Neural cell (in vitro differentiated cells): Measurements from ENCODE around the gene TMEM11. TPM values are rescaled to one million over a fixed set of nuclear protein-coding genes. Genes with fewer than 3 reads are reported as not detected.

ENCODE experiments used
- H2AFZ ChIP-seq: fragments of 200-600, 300-800 bp; sonication (generic), shearing (Covaris generic); 2 replicates; pipeline ENCODE4 v1.6.0; 2014; ENCODE audit warnings: low read depth, mild to moderate bottlenecking, antibody characterized with exemption, low read length, moderate library complexity
- H3F3A ChIP-seq: fragments of 200-600 bp; shearing (Covaris generic); 2 replicates; pipeline ENCODE4 v1.6.1; 2016; ENCODE audit warnings: mild to moderate bottlenecking, moderate library complexity, mixed read lengths, antibody characterized with exemption, low read length; ENCODE audit not compliant: insufficient read depth, poor library complexity, severe bottlenecking
- H3K27ac ChIP-seq: fragments of 200-600, 300-800 bp; sonication (generic), shearing (Covaris generic); 2 replicates; pipeline ENCODE4 v1.5.1; 2014; ENCODE audit warnings: mild to moderate bottlenecking, low read length, moderate library complexity
- H3K27me3 ChIP-seq: fragments of 300-800, 200-600 bp; sonication (generic), shearing (Covaris generic); 2 replicates; pipeline ENCODE4 v1.6.0; 2014; ENCODE audit warnings: mild to moderate bottlenecking, low read depth, low read length, moderate library complexity; ENCODE audit not compliant: insufficient read depth
- H3K36me3 ChIP-seq: fragments of 300-800, 200-600 bp; sonication (generic), shearing (Covaris generic); 2 replicates; pipeline ENCODE4 v1.5.1; 2014; ENCODE audit warnings: mild to moderate bottlenecking, antibody characterized with exemption, low read length, moderate library complexity; ENCODE audit not compliant: insufficient read depth
- H3K4me2 ChIP-seq: fragments of 300-800, 200-600 bp; sonication (generic), shearing (Covaris generic); 2 replicates; pipeline ENCODE4 v1.6.0; 2014; ENCODE audit warnings: mild to moderate bottlenecking, low read length
- H3K4me3 ChIP-seq: fragments of 300-800, 200-600 bp; sonication (generic), shearing (Covaris generic); 2 replicates; pipeline ENCODE4 v1.5.1; 2014; ENCODE audit warnings: mild to moderate bottlenecking, low read length, moderate library complexity
- H3K79me2 ChIP-seq: fragments of 200-600 bp; shearing (Covaris generic); replicated peaks from 2 replicates; pipeline ENCODE4 v1.6.0; 2014; ENCODE audit warnings: mild to moderate bottlenecking, low read length, moderate library complexity; ENCODE audit not compliant: insufficient read depth
- H3K9ac ChIP-seq: fragments of 300-800, 200-600 bp; sonication (generic), shearing (Covaris generic); 2 replicates; pipeline ENCODE4 v1.6.1; 2016; ENCODE audit warnings: mild to moderate bottlenecking, low read length, mixed read lengths
- H3K9me2 ChIP-seq: fragments of 200-600 bp; shearing (Covaris generic); 2 replicates; pipeline ENCODE4 v1.6.1; 2016; ENCODE audit warnings: mild to moderate bottlenecking, low read length, mixed read lengths; ENCODE audit not compliant: insufficient read depth
- H3K9me3 ChIP-seq: fragments of 200-600, 300-800 bp; sonication (generic), shearing (Covaris generic); 2 replicates; pipeline ENCODE4 v1.6.1; 2016; ENCODE audit warnings: mild to moderate bottlenecking, mixed run types, low read length, moderate library complexity, mixed read lengths
- H4K20me1 ChIP-seq: fragments of 200-600 bp; shearing (Covaris generic); 2 replicates; pipeline ENCODE4 v1.6.1; 2016; ENCODE audit warnings: mild to moderate bottlenecking, mixed run types; ENCODE audit not compliant: insufficient read depth
- EP300 ChIP-seq: fragments of 450-650 bp; conservative IDR thresholded peaks from 2 replicates; pipeline ENCODE4 v1.6.1; 2014; ENCODE audit warnings: antibody characterized with exemption, mild to moderate bottlenecking, moderate library complexity; ENCODE audit not compliant: poor library complexity, severe bottlenecking
- EZH2 ChIP-seq: fragments of 200-600, 300-800 bp; shearing (Covaris generic), sonication (generic); IDR thresholded peaks from 2 replicates; pipeline ENCODE4 v1.6.1; 2014; ENCODE audit warnings: antibody characterized with exemption, low read length, borderline replicate concordance, mild to moderate bottlenecking; ENCODE audit not compliant: insufficient read depth, poor library complexity, severe bottlenecking
- MXI1 ChIP-seq: fragments of 450-650 bp; conservative IDR thresholded peaks from 2 replicates; pipeline ENCODE4 v1.6.1; 2014; ENCODE audit warnings: antibody characterized with exemption, mild to moderate bottlenecking; ENCODE audit not compliant: poor library complexity, severe bottlenecking
- POLR2AphosphoS5 ChIP-seq: IDR thresholded peaks from 2 replicates; pipeline ENCODE4 v1.6.1; 2012
- RAD21 ChIP-seq: fragments of 450-650 bp; conservative IDR thresholded peaks from 2 replicates; pipeline ENCODE4 v1.6.1; 2014; ENCODE audit warnings: antibody characterized with exemption, mild to moderate bottlenecking, moderate library complexity
- SMC3 ChIP-seq: fragments of 450-650 bp; conservative IDR thresholded peaks from 2 replicates; pipeline ENCODE4 v1.6.1; 2014; ENCODE audit warnings: antibody characterized with exemption, mild to moderate bottlenecking, moderate library complexity; ENCODE audit not compliant: poor library complexity
- TAF1 ChIP-seq: IDR thresholded peaks from 2 replicates; pipeline ENCODE4 v1.6.1; 2012; ENCODE audit warnings: low read depth
- polyA plus RNA-seq: library from polyadenylated mRNA; depleted of rRNA; stranded (reverse); fragments of >200 nt; gene quantifications from 2 replicates; pipeline ENCODE4 v1.2.3, GENCODE V29; 2014
- TF ChIP-seq, protein P1 (sequence below): IDR thresholded peaks from 2 replicates; pipeline ENCODE4 v1.6.1; 2012; ENCODE audit warnings: borderline replicate concordance
- TF ChIP-seq, protein P2 (sequence below): fragments of 450-650 bp; IDR thresholded peaks from 2 replicates; pipeline ENCODE4 v1.5.1; 2014; ENCODE audit warnings: antibody characterized with exemption, mild to moderate bottlenecking, moderate library complexity; ENCODE audit not compliant: poor library complexity, severe bottlenecking

The TMEM11 gene
- polyA plus RNA-seq, 1 donor from 2014 or later: 24.6 TPM

DNA sequence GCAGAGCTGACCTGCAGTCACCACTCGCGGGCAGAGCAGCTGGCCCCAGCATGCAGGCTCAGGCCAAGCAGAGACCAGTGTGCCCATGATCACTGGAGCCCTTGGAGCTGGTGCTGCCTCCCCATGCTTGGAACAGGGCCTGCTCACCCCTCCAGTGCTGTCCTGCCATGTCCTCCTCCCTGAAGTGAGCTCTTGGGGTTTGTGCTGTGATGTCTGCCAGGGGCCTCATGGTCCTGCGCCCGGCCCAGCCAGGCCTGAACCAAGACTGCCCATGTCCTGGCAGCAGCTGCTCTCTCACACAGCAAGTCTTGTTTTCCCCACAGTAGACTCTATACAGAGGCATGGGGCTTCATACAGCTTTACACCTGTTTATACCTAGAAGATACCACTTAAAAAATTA is 24.6 kb downstream of the TMEM11 start:
- H3K27me3 ChIP-seq: no peaks in the 10 kb centered on the region
- H3K9me3 ChIP-seq: no peaks in the 10 kb centered on the region
- H3K4me3 ChIP-seq: no peak overlapping the region
- H3K27ac ChIP-seq: no peak overlapping the region
- H3K36me3 ChIP-seq: no peaks in the 10 kb centered on the region
- no peak overlapping the region for H2AFZ ChIP-seq
- no peaks in the 10 kb centered on the region for H3K9me2 ChIP-seq
- H3K9ac ChIP-seq: no peak overlapping the region
- TF ChIP-seq, protein P1, sequence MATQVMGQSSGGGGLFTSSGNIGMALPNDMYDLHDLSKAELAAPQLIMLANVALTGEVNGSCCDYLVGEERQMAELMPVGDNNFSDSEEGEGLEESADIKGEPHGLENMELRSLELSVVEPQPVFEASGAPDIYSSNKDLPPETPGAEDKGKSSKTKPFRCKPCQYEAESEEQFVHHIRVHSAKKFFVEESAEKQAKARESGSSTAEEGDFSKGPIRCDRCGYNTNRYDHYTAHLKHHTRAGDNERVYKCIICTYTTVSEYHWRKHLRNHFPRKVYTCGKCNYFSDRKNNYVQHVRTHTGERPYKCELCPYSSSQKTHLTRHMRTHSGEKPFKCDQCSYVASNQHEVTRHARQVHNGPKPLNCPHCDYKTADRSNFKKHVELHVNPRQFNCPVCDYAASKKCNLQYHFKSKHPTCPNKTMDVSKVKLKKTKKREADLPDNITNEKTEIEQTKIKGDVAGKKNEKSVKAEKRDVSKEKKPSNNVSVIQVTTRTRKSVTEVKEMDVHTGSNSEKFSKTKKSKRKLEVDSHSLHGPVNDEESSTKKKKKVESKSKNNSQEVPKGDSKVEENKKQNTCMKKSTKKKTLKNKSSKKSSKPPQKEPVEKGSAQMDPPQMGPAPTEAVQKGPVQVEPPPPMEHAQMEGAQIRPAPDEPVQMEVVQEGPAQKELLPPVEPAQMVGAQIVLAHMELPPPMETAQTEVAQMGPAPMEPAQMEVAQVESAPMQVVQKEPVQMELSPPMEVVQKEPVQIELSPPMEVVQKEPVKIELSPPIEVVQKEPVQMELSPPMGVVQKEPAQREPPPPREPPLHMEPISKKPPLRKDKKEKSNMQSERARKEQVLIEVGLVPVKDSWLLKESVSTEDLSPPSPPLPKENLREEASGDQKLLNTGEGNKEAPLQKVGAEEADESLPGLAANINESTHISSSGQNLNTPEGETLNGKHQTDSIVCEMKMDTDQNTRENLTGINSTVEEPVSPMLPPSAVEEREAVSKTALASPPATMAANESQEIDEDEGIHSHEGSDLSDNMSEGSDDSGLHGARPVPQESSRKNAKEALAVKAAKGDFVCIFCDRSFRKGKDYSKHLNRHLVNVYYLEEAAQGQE: no peak
- TF ChIP-seq POLR2AphosphoS5: no peak
- no peak for TF ChIP-seq SMC3
- no peak for TF ChIP-seq TAF1
- TF ChIP-seq, protein P2, sequence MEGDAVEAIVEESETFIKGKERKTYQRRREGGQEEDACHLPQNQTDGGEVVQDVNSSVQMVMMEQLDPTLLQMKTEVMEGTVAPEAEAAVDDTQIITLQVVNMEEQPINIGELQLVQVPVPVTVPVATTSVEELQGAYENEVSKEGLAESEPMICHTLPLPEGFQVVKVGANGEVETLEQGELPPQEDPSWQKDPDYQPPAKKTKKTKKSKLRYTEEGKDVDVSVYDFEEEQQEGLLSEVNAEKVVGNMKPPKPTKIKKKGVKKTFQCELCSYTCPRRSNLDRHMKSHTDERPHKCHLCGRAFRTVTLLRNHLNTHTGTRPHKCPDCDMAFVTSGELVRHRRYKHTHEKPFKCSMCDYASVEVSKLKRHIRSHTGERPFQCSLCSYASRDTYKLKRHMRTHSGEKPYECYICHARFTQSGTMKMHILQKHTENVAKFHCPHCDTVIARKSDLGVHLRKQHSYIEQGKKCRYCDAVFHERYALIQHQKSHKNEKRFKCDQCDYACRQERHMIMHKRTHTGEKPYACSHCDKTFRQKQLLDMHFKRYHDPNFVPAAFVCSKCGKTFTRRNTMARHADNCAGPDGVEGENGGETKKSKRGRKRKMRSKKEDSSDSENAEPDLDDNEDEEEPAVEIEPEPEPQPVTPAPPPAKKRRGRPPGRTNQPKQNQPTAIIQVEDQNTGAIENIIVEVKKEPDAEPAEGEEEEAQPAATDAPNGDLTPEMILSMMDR: no peak
- no peak for TF ChIP-seq EZH2
- no peak for TF ChIP-seq EP300
- no peak for TF ChIP-seq MXI1
- no peak for TF ChIP-seq RAD21
- H3K79me2 ChIP-seq: no peaks in the 10 kb centered on the region
- H3K4me2 ChIP-seq: no peak overlapping the region
- no peaks in the 10 kb centered on the region for H3F3A ChIP-seq
- H4K20me1 ChIP-seq: no peaks in the 10 kb centered on the region

DNA sequence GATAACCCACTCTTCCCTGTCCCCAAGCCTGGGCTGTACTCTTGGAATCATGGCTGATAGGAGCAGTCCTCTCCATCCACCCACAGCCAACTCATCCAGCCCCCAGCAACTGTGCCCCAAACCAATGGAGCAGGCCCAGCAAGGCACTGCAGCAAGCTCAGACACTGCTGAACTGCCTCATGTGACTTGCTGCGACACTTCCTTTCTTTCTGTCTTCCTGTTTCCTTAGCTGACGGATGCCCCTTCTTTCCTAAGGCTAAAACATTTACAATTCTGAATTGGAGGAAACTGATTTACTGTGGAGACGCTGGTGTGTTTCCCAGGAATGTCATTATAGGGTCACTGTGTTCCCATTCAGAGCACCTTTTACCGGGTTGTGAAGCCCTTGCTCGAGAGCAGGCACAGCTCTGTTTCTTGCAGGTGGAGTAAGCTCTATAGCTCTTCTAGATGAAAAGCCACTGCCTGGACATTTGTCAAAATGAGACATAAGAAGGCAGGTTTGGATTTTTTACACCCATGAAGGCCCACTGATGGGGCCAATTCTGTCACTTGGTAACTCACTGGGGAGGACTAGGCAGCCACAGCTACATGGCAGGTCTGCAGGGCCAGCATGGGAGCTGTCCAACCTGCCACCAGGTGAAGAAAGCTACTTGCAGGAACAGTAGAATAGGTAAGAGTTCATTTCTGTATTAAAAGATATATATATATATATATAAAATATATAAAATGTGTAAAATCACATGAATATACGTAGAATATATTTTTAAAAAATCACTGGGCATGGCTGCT is 27.4 kb downstream of the TMEM11 start:
- no peaks in the 10 kb centered on the region for H3K79me2 ChIP-seq
- no peak overlapping the region for H2AFZ ChIP-seq
- no peak overlapping the region for H3K27ac ChIP-seq
- H3K9me3 ChIP-seq: no peaks in the 10 kb centered on the region
- H4K20me1 ChIP-seq: no peaks in the 10 kb centered on the region
- no peak overlapping the region for H3K4me2 ChIP-seq
- H3K9ac ChIP-seq: no peak overlapping the region
- H3F3A ChIP-seq: no peaks in the 10 kb centered on the region
- H3K36me3 ChIP-seq: no peaks in the 10 kb centered on the region
- H3K4me3 ChIP-seq: no peak overlapping the region
- H3K9me2 ChIP-seq: no peaks in the 10 kb centered on the region
- TF ChIP-seq SMC3 (no peak), POLR2AphosphoS5 (no peak), TAF1 (no peak), RAD21 (no peak), EZH2 (no peak), MXI1 (no peak), EP300 (no peak)
- TF ChIP-seq, protein P2: no peak
- TF ChIP-seq, protein P1: no peak
- H3K27me3 ChIP-seq: no peaks in the 10 kb centered on the region
